Measurements from ENCODE around the gene ERLEC1.

The ERLEC1 gene

DNA sequence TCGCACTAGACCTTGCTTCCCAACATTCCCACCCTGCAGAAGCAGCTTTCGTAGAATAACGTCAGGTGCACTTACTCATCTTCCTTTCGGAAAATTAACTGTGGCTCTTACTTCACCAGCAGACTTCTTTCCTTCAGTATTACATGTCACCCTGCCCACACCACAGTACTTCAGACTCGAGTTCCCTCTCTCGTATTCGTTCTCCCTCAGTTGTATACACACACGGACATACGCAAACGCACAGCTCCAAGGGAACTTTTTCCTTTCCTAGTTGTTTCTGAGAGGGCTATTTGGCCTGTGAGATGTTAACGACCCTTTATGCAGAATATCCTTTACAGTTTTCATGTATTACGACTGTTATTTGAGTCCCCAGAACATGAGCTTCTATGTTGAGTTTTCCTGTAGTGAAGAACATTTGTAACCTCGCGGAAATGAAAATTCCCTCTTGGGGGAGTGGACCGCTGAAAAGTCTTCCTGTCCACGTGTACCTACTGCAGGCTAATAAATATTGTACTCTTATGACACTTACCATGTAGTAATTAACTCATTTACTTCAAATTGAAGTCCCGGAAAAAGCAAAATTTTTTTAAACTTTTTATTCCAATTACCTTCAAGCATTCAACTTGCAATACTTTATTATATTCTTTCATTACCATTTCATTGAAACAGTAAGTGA lies 908 bp downstream of the ERLEC1 start:
- peak overlapping the region; percentile 85 for H3K4me3 ChIP-seq (ENCODE audit: control insufficient read depth, low read depth, low read length)
- TF ChIP-seq CTCF (IDR thresholded peaks at IDR 0.05; ENCODE audit: control insufficient read depth, insufficient read depth, low read depth, low read length, missing control alignments) = no peak
- DNase-seq (ENCODE audit: low read depth) = no peak

DNA sequence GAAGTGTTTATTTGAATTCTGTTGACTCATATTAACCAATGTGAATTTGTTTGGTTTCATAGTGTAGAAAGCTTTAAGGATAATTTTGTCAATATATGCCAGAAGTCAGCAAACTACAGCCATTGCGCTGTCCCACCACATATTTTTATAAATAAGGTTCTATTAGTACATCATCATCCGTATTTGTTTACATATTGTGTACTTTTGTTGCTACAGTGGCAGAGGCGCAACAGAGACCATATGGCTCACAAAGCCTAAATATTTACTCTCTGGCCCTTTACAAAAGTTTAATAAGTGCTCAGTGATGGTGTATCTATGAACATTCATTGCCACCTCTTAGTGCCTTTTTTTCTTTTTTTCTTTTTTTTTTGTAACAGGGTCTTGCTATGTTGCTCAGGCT lies 6.4 kb downstream of the ERLEC1 start:
- H3K4me3 ChIP-seq (ENCODE audit: control insufficient read depth, low read depth, low read length) = no peak overlapping the region
- no peak for TF ChIP-seq CTCF (IDR thresholded peaks at IDR 0.05; ENCODE audit: control insufficient read depth, insufficient read depth, low read depth, low read length, missing control alignments)
- no peak for DNase-seq (ENCODE audit: low read depth)

DNA sequence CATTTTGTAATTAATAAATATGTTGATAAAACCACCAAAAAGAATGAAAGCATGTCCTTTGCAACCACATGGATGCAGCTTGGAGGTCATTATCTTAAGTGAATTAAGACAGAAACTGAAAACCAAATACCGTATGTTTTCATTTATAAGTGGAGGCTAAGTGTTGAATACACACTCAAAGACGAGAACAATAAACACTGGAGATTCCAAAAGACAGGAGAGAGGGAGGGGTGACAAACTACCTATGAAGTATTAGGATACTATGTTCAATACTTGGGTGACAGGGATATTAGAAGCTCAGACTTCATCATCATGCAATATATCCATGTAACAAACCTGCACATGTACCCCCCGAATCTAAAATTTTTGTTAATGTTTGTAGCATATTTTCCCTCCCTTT lies 7.0 kb downstream of the ERLEC1 start:
- TF ChIP-seq CTCF (IDR thresholded peaks at IDR 0.05; ENCODE audit: control insufficient read depth, insufficient read depth, low read depth, low read length, missing control alignments) = no peak

DNA sequence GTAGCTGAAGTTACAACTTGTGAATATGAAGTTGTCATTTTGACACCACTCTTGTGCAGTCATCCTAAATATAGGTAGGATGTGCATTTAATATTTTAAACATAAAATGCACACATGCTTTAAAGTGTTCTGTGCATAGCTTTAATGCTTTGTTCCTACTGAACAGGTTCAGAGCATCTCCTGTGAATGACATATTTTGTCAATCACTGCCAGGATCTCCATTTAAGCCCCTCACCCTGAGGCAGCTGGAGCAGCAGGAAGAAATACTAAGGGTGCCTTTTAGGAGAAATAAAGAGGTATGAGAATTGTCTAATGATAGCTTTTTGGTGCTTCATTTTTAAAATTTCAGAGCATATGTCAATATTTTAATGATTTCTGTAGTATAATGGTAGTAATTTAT lies 14.7 kb downstream of the ERLEC1 start:
- H3K4me3 ChIP-seq (ENCODE audit: control insufficient read depth, low read depth, low read length) = no peak overlapping the region
- DNase-seq (ENCODE audit: low read depth) = no peak
- TF ChIP-seq CTCF (IDR thresholded peaks at IDR 0.05; ENCODE audit: control insufficient read depth, insufficient read depth, low read depth, low read length, missing control alignments) = no peak

More for the DNA sequence above, 7.0 kb downstream of the ERLEC1 start:
- DNase-seq (ENCODE audit: low read depth) = no peak
- no peak overlapping the region for H3K4me3 ChIP-seq (ENCODE audit: control insufficient read depth, low read depth, low read length)

DNA sequence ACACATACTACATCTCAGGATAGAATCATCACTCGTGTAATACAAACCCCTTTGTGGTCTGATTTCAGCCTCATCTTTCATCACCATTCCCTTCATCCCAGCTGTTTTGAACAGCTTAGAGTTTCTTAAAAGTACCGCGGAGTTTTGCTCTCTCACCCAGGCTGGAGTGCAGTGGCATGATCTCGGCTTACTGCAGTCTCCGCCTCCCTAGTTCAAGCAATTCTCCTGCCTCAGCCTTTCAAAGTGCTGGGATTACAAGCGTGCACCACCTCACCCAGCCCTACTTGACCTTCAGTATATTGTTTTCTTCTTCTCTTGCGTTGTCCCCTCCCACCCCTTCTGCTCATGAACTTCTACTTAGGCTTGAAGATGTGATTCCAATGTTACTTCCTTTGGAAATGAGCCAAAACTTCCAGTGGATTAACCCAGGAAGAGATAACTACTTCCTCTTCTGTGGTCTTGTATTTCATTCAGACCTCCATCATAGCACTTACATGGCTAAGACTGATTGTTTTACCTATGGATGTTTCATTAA lies 15.8 kb downstream of the ERLEC1 start:
- no peak for TF ChIP-seq CTCF (IDR thresholded peaks at IDR 0.05; ENCODE audit: control insufficient read depth, insufficient read depth, low read depth, low read length, missing control alignments)
- no peak for DNase-seq (ENCODE audit: low read depth)
- no peak overlapping the region for H3K4me3 ChIP-seq (ENCODE audit: control insufficient read depth, low read depth, low read length)

DNA sequence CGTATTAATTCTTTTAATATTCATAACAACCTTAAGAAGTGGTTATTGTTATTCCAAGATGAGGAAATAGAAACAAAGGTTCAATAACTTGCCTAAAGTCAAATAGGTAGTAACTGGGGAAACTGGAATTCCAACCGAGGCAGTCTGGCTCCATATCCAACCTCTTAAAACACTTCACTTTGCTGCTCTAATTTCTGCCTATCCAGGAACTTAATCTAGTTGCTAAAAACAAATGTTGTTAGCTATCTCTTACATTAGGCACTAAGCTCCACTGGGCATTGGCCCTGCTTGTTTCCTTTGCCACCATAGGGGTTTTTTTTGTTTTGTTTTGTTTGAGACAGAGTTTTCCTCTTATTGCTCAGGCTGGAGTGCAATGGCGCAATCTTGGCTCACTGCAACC lies 24.8 kb downstream of the ERLEC1 start:
- no peak for DNase-seq (ENCODE audit: low read depth)
- no peak overlapping the region for H3K4me3 ChIP-seq (ENCODE audit: control insufficient read depth, low read depth, low read length)
- TF ChIP-seq CTCF (IDR thresholded peaks at IDR 0.05; ENCODE audit: control insufficient read depth, insufficient read depth, low read depth, low read length, missing control alignments) = no peak
